Astrocyte (in vitro differentiated cells and primary cell): ENCODE measurements around the gene KCNN4.

Source experiments
- EZH2 ChIP-seq: IDR thresholded peaks from 2 replicates; pipeline ENCODE4 v1.6.1; 2012; ENCODE audit warnings: mild to moderate bottlenecking, low read length, inconsistent platforms; ENCODE audit not compliant: insufficient read depth
- TF ChIP-seq, protein P1 (sequence below): IDR thresholded peaks from 2 replicates; pipeline ENCODE4 v1.5.1; 2011; ENCODE audit warnings: low read depth, mild to moderate bottlenecking, inconsistent platforms, low read length, moderate library complexity; ENCODE audit not compliant: insufficient read depth

DNA sequence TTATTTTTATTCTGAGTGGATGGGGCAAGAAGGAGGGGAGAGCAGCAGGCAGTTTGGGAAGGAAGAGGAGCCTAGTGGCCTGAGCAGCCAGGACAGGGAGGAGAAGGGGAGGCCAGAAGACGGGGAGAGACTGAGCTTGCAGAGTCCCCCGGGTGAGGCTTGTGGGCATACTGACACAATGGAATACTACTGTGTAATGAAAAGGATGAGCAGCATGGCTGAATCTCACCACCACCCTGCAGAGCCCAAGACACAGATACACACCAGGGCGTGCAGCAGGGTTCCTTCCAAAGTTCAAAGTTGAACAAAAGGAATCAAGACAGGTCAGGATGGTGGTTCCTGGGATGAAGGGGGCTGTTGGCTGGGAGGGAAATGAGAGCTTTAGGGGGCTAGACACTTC is 18.0 kb downstream of the KCNN4 start:
- TF ChIP-seq, protein P1, sequence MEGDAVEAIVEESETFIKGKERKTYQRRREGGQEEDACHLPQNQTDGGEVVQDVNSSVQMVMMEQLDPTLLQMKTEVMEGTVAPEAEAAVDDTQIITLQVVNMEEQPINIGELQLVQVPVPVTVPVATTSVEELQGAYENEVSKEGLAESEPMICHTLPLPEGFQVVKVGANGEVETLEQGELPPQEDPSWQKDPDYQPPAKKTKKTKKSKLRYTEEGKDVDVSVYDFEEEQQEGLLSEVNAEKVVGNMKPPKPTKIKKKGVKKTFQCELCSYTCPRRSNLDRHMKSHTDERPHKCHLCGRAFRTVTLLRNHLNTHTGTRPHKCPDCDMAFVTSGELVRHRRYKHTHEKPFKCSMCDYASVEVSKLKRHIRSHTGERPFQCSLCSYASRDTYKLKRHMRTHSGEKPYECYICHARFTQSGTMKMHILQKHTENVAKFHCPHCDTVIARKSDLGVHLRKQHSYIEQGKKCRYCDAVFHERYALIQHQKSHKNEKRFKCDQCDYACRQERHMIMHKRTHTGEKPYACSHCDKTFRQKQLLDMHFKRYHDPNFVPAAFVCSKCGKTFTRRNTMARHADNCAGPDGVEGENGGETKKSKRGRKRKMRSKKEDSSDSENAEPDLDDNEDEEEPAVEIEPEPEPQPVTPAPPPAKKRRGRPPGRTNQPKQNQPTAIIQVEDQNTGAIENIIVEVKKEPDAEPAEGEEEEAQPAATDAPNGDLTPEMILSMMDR, result no peak
- TF ChIP-seq EZH2, result no peak
